BE2C (cell line): ENCODE data around the gene LIX1L.
"Not testable (repeated sequence)": the region's sequence is repeated elsewhere in the genome, so short reads cannot be mapped to it uniquely, and the experiment has no call there.

Experiments used
- DNase-seq: peaks from one replicate; pipeline ENCODE4 v3.0.0-alpha.2; 2020
- H3K27me3 ChIP-seq: fragments of 250-450 bp; sonication (Bioruptor Pico); 2 replicates; pipeline ENCODE4 v1.5.1; 2020; ENCODE audit warnings: mild to moderate bottlenecking
- H3K36me3 ChIP-seq: fragments of 250-450 bp; sonication (Bioruptor Pico); 2 replicates; pipeline ENCODE4 v1.5.1; 2020; ENCODE audit warnings: mild to moderate bottlenecking
- H3K4me1 ChIP-seq: fragments of 250-450 bp; sonication (Bioruptor Pico); 2 replicates; pipeline ENCODE4 v1.5.1; 2020
- H3K4me3 ChIP-seq: 2 replicates; pipeline ENCODE4 v1.5.1; 2011; ENCODE audit warnings: low read depth, low read length
- H3K9me3 ChIP-seq: fragments of 250-450 bp; sonication (Bioruptor Pico); 2 replicates; pipeline ENCODE4 v1.5.1; 2020
- TF ChIP-seq, protein P1 (sequence below): IDR thresholded peaks from 2 replicates; pipeline ENCODE4 v1.5.1; 2012; ENCODE audit warnings: mild to moderate bottlenecking, low read depth, low read length

The LIX1L gene

GRCh38 chr1:145942405-145942804 is 15.4 kb downstream of the LIX1L start:
- Histone ChIP-seq H3K27me3 (no peaks in the 10 kb centered on the region), H3K4me1 (no peaks in the 10 kb centered on the region), H3K4me3 (no peak overlapping the region), H3K9me3 (no peaks in the 10 kb centered on the region), H3K36me3 (peaks cover 26% of the 10 kb centered on the region)
- TF ChIP-seq, protein P1, sequence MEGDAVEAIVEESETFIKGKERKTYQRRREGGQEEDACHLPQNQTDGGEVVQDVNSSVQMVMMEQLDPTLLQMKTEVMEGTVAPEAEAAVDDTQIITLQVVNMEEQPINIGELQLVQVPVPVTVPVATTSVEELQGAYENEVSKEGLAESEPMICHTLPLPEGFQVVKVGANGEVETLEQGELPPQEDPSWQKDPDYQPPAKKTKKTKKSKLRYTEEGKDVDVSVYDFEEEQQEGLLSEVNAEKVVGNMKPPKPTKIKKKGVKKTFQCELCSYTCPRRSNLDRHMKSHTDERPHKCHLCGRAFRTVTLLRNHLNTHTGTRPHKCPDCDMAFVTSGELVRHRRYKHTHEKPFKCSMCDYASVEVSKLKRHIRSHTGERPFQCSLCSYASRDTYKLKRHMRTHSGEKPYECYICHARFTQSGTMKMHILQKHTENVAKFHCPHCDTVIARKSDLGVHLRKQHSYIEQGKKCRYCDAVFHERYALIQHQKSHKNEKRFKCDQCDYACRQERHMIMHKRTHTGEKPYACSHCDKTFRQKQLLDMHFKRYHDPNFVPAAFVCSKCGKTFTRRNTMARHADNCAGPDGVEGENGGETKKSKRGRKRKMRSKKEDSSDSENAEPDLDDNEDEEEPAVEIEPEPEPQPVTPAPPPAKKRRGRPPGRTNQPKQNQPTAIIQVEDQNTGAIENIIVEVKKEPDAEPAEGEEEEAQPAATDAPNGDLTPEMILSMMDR, result no peak
- no peak for DNase-seq

- H3K36me3 ChIP-seq, result peaks cover 21% of the 10 kb centered on the region
- no peak for DNase-seq
- no peaks in the 10 kb centered on the region for H3K27me3 ChIP-seq
- TF ChIP-seq, protein P1, result no peak
- H3K4me1 ChIP-seq, result no peaks in the 10 kb centered on the region
- no peak overlapping the region for H3K4me3 ChIP-seq
- H3K9me3 ChIP-seq, result no peaks in the 10 kb centered on the region
Observed at GRCh38 chr1:145937436-145937835, 20.4 kb downstream of the LIX1L start.

- no peak for DNase-seq
- H3K36me3 ChIP-seq, result peaks cover 16% of the 10 kb centered on the region
- H3K4me3 ChIP-seq, result no peak overlapping the region
- H3K9me3 ChIP-seq, result no peaks in the 10 kb centered on the region
- no peaks in the 10 kb centered on the region for H3K4me1 ChIP-seq
- TF ChIP-seq, protein P1, result no peak
- no peaks in the 10 kb centered on the region for H3K27me3 ChIP-seq
Observed at GRCh38 chr1:145936247-145936646, 21.6 kb downstream of the LIX1L start.

- Histone ChIP-seq H3K36me3 (peaks cover 16% of the 10 kb centered on the region), H3K9me3 (no peaks in the 10 kb centered on the region), H3K27me3 (no peaks in the 10 kb centered on the region), H3K4me3 (no peak overlapping the region), H3K4me1 (no peaks in the 10 kb centered on the region)
- TF ChIP-seq, protein P1, result no peak
- DNase-seq, result no peak
Observed at GRCh38 chr1:145935708-145936107, 22.1 kb downstream of the LIX1L start.

GRCh38 chr1:145932522-145933009 is 25.3 kb downstream of the LIX1L start:
- not testable (repeated sequence) for H3K9me3 ChIP-seq, H3K27me3 ChIP-seq, H3K4me1 ChIP-seq, H3K4me3 ChIP-seq, DNase-seq
- peaks cover 15% of the 10 kb centered on the region for H3K36me3 ChIP-seq

DNA sequence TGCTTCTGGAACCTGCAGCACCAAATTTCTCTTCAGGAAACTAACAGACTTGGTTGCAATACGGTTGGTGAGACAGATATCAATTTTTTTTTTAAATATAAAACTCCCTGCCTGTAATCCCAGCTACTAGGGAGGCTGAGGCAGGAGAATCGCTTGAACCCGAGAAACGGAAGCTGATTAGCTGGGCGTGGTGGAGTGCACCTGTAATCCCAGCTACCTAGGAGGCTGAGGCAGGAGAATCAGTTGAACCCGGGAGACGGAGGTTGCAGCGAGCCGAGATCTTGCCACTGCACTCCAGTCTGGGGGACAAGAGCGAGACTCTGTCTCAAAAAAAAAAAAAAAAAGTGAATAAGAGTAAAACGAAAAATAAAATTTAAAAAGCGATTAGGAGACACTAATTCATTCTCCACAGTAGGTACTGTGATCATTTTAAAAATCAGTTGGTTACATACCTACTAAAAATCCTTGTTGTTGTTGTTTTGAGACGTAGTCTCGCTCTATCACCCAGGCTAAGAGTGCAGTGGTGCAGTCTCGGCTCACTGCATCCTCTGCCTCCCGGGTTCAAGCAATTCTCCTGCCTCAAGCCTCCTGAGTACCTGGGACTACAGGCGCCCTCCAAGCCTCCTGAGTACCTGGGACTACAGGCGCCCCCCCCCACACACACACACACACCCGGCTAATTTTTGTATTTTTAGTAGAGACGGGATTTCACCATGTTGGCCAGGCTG is 29.7 kb downstream of the LIX1L start:
- no peaks in the 10 kb centered on the region for H3K27me3 ChIP-seq
- TF ChIP-seq, protein P1, result no peak
- DNase-seq, result no peak

More for the DNA sequence above, 29.7 kb downstream of the LIX1L start:
- peaks cover 8% of the 10 kb centered on the region for H3K36me3 ChIP-seq
- no peaks in the 10 kb centered on the region for H3K4me1 ChIP-seq
- peak overlapping the region; percentile 90 for H3K4me3 ChIP-seq
- no peaks in the 10 kb centered on the region for H3K9me3 ChIP-seq
